Fibroblast of lung (primary cell): ENCODE measurements around the gene IMMP2L. TPM values are rescaled to one million over a fixed set of nuclear protein-coding genes. Genes with fewer than 3 reads are reported as not detected.

Experiments
- DNase-seq, 2 donors: peaks; one replicate each; pipeline versions ENCODE4 v3.0.0 to v3.0.0-alpha.2; 2010; ENCODE audit warnings: low read depth in 2 of 2
- H2AFZ ChIP-seq: 2 replicates; pipeline ENCODE4 v1.5.1; 2012; ENCODE audit warnings: low read length, control low read depth, inconsistent platforms
- H3K27ac ChIP-seq: 2 replicates; pipeline ENCODE4 v1.5.1; 2011; ENCODE audit warnings: low read length, control low read depth; ENCODE audit not compliant: insufficient read depth
- H3K27me3 ChIP-seq: 2 replicates; pipeline ENCODE4 v1.5.1; 2011; ENCODE audit warnings: mild to moderate bottlenecking, low read length; ENCODE audit not compliant: control insufficient read depth, insufficient read depth
- H3K36me3 ChIP-seq: 2 replicates; pipeline ENCODE4 v1.5.1; 2011; ENCODE audit warnings: low read length; ENCODE audit not compliant: control insufficient read depth, insufficient read depth
- H3K4me1 ChIP-seq: 2 replicates; pipeline ENCODE4 v1.5.1; 2011; ENCODE audit warnings: low read length; ENCODE audit not compliant: control insufficient read depth, insufficient read depth; ENCODE audit errors: extremely low read depth
- H3K4me2 ChIP-seq: 2 replicates; pipeline ENCODE4 v1.5.1; 2011; ENCODE audit warnings: low read length, control low read depth; ENCODE audit not compliant: insufficient read depth; ENCODE audit errors: extremely low read depth
- H3K4me3 ChIP-seq, 4 experiments: fragments of 200-600 bp in 1 of 4; sonication (generic) in 1 of 4; replicated peaks in 1 of 4; 2 replicates each; pipeline ENCODE4 v1.5.1; 2011 to 2016; ENCODE audit warnings: low read length in 4 of 4, low read depth in 3 of 4, mild to moderate bottlenecking in 3 of 4, control low read depth in 2 of 4, inconsistent platforms in 1 of 4, mixed read lengths in 1 of 4; ENCODE audit not compliant: insufficient read depth in 1 of 4; ENCODE audit errors: control extremely low read depth in 1 of 4
- H3K79me2 ChIP-seq: 2 replicates; pipeline ENCODE4 v1.5.1; 2012; ENCODE audit warnings: mild to moderate bottlenecking, low read length, inconsistent platforms; ENCODE audit not compliant: control insufficient read depth, insufficient read depth
- H3K9ac ChIP-seq: 2 replicates; pipeline ENCODE4 v1.5.1; 2011; ENCODE audit warnings: mild to moderate bottlenecking, low read length, control low read depth; ENCODE audit not compliant: insufficient read depth
- H3K9me3 ChIP-seq: 2 replicates; pipeline ENCODE4 v1.5.1; 2012; ENCODE audit warnings: low read depth, low read length; ENCODE audit not compliant: control insufficient read depth, insufficient read depth
- H4K20me1 ChIP-seq: 2 replicates; pipeline ENCODE4 v1.5.1; 2011; ENCODE audit warnings: low read length; ENCODE audit not compliant: control insufficient read depth, insufficient read depth; ENCODE audit errors: extremely low read depth
- CTCF ChIP-seq, 2 donors: IDR thresholded peaks in 1 of 2; conservative IDR thresholded peaks in 1 of 2; 1 replicate in 1 of 2; 2 replicates in 1 of 2; pipeline ENCODE4 v1.5.1; 2011 to 2012; ENCODE audit warnings: low read length in 2 of 2, control low read depth in 1 of 2, inconsistent platforms in 1 of 2, low read depth in 1 of 2, mild to moderate bottlenecking in 1 of 2
- EZH2 ChIP-seq: IDR thresholded peaks from 2 replicates; pipeline ENCODE4 v1.5.1; 2012; ENCODE audit warnings: low read length, control low read depth, mild to moderate bottlenecking; ENCODE audit errors: missing control alignments
- polyA plus RNA-seq, 2 donors: library from polyadenylated mRNA; depleted of rRNA in 1 of 2; stranded (reverse) in 1 of 2; unstranded in 1 of 2; fragments of >200 nt; gene quantifications; 2 replicates each; pipeline ENCODE4 v1.2.1, GENCODE V29; 2011 to 2012; ENCODE audit warnings: missing spikeins in 1 of 2
- total RNA-seq: library from RNA; depleted of rRNA; stranded (reverse); fragments of >200 nt; gene quantifications from 2 replicates; pipeline ENCODE4 v1.2.1, GENCODE V29; 2014

Gene IMMP2L
- total and polyA plus RNA-seq, 2 donors (not counting 1 experiment from before 2014, with no cell fraction given): 6.9 to 14.4 TPM

GRCh38 chr7:110929480-110930249 is 632.6 kb downstream of the IMMP2L start:
- no peak for DNase-seq
- no peak overlapping the region for H3K4me2 ChIP-seq
- no peak overlapping the region for H3K4me3 ChIP-seq
- no peak for TF ChIP-seq EZH2
- no peak for TF ChIP-seq CTCF (conservative IDR thresholded peaks at IDR 0.05 in 1 of 2, IDR thresholded peaks at IDR 0.05 in 1 of 2; ENCODE audit: low read depth in 1 of 2, low read length in 2 of 2)
- H4K20me1 ChIP-seq: no peaks in the 10 kb centered on the region
- no peaks in the 10 kb centered on the region for H3K4me1 ChIP-seq
- H2AFZ ChIP-seq: no peak overlapping the region
- H3K79me2 ChIP-seq: no peaks in the 10 kb centered on the region
- no peaks in the 10 kb centered on the region for H3K9me3 ChIP-seq
- no peak overlapping the region for H3K27ac ChIP-seq
- H3K9ac ChIP-seq: no peak overlapping the region
- no peaks in the 10 kb centered on the region for H3K27me3 ChIP-seq
- H3K36me3 ChIP-seq: no peaks in the 10 kb centered on the region

- H4K20me1 ChIP-seq: no peaks in the 10 kb centered on the region
- no peak overlapping the region for H3K9ac ChIP-seq
- H3K4me1 ChIP-seq: peaks cover 2% of the 10 kb centered on the region
- no peaks in the 10 kb centered on the region for H3K79me2 ChIP-seq
- DNase-seq: peak; percentile 64 to 80
- H3K27ac ChIP-seq: peak overlapping the region; percentile 18
- TF ChIP-seq EZH2 (no peak), CTCF (conservative IDR thresholded peaks at IDR 0.05 in 1 of 2, IDR thresholded peaks at IDR 0.05 in 1 of 2; ENCODE audit: low read depth in 1 of 2, low read length in 2 of 2) (no peak)
- H3K27me3 ChIP-seq: no peaks in the 10 kb centered on the region
- H2AFZ ChIP-seq: no peak overlapping the region
- H3K9me3 ChIP-seq: no peaks in the 10 kb centered on the region
- peak overlapping the region; percentile 32 for H3K4me2 ChIP-seq
- H3K4me3 ChIP-seq: no peak overlapping the region
- H3K36me3 ChIP-seq: no peaks in the 10 kb centered on the region
Measured at GRCh38 chr7:110922906-110923305, 639.4 kb downstream of the IMMP2L start.

- no peaks in the 10 kb centered on the region for H3K27me3 ChIP-seq
- no peak overlapping the region for H3K4me3 ChIP-seq
- H3K36me3 ChIP-seq: no peaks in the 10 kb centered on the region
- no peaks in the 10 kb centered on the region for H4K20me1 ChIP-seq
- no peak overlapping the region for H3K9ac ChIP-seq
- TF ChIP-seq CTCF (conservative IDR thresholded peaks at IDR 0.05 in 1 of 2, IDR thresholded peaks at IDR 0.05 in 1 of 2; ENCODE audit: low read depth in 1 of 2, low read length in 2 of 2) (no peak), EZH2 (no peak)
- DNase-seq: peak; percentile 37 to 56
- no peak overlapping the region for H3K27ac ChIP-seq
- H2AFZ ChIP-seq: no peak overlapping the region
- H3K4me2 ChIP-seq: no peak overlapping the region
- H3K4me1 ChIP-seq: peaks cover 2% of the 10 kb centered on the region
- no peaks in the 10 kb centered on the region for H3K79me2 ChIP-seq
- H3K9me3 ChIP-seq: no peaks in the 10 kb centered on the region
Measured at GRCh38 chr7:110921595-110922151, 640.6 kb downstream of the IMMP2L start.
